AG10803 (cell line): ENCODE results near the gene FEM1B.

Experiments
- DNase-seq: peaks from one replicate; pipeline ENCODE4 v3.0.0; 2010; ENCODE audit warnings: low read depth
- H3K4me3 ChIP-seq: 2 replicates; pipeline ENCODE4 v1.5.1; 2011; ENCODE audit warnings: mild to moderate bottlenecking, low read length, control low read depth
- CTCF ChIP-seq: conservative IDR thresholded peaks from 2 replicates; pipeline ENCODE4 v1.5.1; 2011; ENCODE audit warnings: mild to moderate bottlenecking, low read length, control low read depth, inconsistent platforms

FEM1B gene

GRCh38 chr15:68292967-68293366 lies 15.4 kb downstream of the FEM1B start:
- no peak for DNase-seq
- no peak overlapping the region for H3K4me3 ChIP-seq
- TF ChIP-seq CTCF, result no peak

- no peak for TF ChIP-seq CTCF
- no peak for DNase-seq
- H3K4me3 ChIP-seq, result no peak overlapping the region
These were observed 17.7 kb downstream of the FEM1B start for GRCh38 chr15:68295014-68295805.

- no peak for DNase-seq
- H3K4me3 ChIP-seq, result no peak overlapping the region
- TF ChIP-seq CTCF, result no peak
These were observed 20.8 kb downstream of the FEM1B start for GRCh38 chr15:68298336-68298735.

GRCh38 chr15:68298882-68299381 lies 21.4 kb downstream of the FEM1B start:
- no peak for TF ChIP-seq CTCF
- DNase-seq, result no peak
- H3K4me3 ChIP-seq, result no peak overlapping the region

GRCh38 chr15:68299436-68299835 lies 21.9 kb downstream of the FEM1B start:
- TF ChIP-seq CTCF, result no peak
- peak; percentile 54 for DNase-seq
- peak overlapping the region; percentile 25 for H3K4me3 ChIP-seq

GRCh38 chr15:68300115-68300940 lies 22.8 kb downstream of the FEM1B start:
- H3K4me3 ChIP-seq, result no peak overlapping the region
- DNase-seq, result no peak
- TF ChIP-seq CTCF, result no peak
